Measurements from ENCODE around the gene UCKL1.
A peak's percentile ranks its signal among the peaks of the same experiment; 100 is the strongest.
"Not testable (repeated sequence)": the region's sequence is repeated elsewhere in the genome, so short reads cannot be mapped to it uniquely, and the experiment has no call there.

Gene UCKL1

DNA sequence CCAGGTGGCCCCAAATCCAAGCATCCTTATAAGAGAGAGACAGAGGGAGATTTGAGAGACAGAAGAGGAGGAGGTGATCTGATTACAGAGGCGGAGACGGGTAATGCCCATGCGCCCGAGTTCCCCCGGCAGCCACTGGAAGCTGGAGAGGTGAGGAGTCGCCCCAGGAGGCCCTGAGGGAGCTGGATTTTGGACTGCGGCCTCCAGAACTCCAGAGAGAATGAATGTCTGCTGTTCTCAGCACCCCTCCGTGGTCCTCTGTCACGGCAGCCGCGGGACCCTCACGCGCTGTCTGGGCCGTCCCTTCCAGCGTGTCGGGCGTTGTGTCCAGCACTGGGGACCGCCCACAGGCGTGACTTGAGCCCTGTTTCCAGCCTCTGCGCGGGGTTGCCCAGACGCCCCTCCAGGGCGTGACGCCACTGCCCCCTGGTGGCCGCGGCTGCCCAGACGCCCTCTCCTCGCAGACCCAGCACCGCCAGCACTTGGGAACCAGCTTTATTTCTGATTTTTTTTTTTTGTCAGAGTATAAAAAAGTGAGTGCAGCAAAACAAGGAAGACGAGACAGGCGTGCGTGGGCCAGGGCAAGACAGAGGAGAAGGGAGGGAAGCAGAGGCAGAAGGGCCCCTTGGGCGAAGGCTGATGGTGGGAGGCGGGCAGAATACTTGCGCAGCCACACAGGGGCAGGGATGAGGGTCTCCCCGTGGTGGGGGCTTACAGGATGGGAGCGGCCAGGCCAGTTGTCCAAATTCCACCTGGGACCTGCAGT lies 17.6 kb upstream of the UCKL1 start:
- peak; percentile 88 for DNase-seq (ENCODE audit: extremely low spot score)
- POLR2A ChIA-PET, result interaction anchor here (0.7 to 1.4 kb wide), 4 partner anchors 15 to 109 kb away, joined by 3 to 4 read pairs (median 3); partner anchors contain the start of genes TCEA2, TPD52L2 and UCKL1
- CTCF ChIA-PET, result interaction anchor here (0.5 to 1.3 kb wide), 7 partner anchors 15 to 436 kb away, joined by 3 to 4 read pairs (median 3); no protein-coding TSS in a partner anchor
- TF ChIP-seq ARNT (IDR thresholded peaks at IDR 0.05) (peak; percentile 95), FOXA1 (IDR thresholded peaks at IDR 0.05) (no peak)
- TF ChIP-seq, protein P1, sequence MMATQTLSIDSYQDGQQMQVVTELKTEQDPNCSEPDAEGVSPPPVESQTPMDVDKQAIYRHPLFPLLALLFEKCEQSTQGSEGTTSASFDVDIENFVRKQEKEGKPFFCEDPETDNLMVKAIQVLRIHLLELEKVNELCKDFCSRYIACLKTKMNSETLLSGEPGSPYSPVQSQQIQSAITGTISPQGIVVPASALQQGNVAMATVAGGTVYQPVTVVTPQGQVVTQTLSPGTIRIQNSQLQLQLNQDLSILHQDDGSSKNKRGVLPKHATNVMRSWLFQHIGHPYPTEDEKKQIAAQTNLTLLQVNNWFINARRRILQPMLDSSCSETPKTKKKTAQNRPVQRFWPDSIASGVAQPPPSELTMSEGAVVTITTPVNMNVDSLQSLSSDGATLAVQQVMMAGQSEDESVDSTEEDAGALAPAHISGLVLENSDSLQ (IDR thresholded peaks at IDR 0.05), result no peak

- CTCF ChIA-PET, result interaction anchor here (1.0 to 1.3 kb wide), 3 partner anchors 18 to 435 kb away, joined by 3 read pairs; no protein-coding TSS in a partner anchor
- DNase-seq (ENCODE audit: extremely low spot score), result no peak
- TF ChIP-seq FOXK2 (IDR thresholded peaks at IDR 0.05) (no peak), FOXA1 (IDR thresholded peaks at IDR 0.05) (no peak), NFRKB (IDR thresholded peaks at IDR 0.05) (no peak), LEF1 (IDR thresholded peaks at IDR 0.05; ENCODE audit: borderline replicate concordance) (no peak), TARDBP (IDR thresholded peaks at IDR 0.05) (no peak)
- POLR2A ChIA-PET, result interaction anchor here (1.0 to 1.4 kb wide), 3 partner anchors 15 to 90 kb away, joined by 3 to 4 read pairs (median 3); partner anchors contain the start of genes TCEA2 and UCKL1
Observed at GRCh38 chr20:63973160-63973479, 16.9 kb upstream of the UCKL1 start.

DNA sequence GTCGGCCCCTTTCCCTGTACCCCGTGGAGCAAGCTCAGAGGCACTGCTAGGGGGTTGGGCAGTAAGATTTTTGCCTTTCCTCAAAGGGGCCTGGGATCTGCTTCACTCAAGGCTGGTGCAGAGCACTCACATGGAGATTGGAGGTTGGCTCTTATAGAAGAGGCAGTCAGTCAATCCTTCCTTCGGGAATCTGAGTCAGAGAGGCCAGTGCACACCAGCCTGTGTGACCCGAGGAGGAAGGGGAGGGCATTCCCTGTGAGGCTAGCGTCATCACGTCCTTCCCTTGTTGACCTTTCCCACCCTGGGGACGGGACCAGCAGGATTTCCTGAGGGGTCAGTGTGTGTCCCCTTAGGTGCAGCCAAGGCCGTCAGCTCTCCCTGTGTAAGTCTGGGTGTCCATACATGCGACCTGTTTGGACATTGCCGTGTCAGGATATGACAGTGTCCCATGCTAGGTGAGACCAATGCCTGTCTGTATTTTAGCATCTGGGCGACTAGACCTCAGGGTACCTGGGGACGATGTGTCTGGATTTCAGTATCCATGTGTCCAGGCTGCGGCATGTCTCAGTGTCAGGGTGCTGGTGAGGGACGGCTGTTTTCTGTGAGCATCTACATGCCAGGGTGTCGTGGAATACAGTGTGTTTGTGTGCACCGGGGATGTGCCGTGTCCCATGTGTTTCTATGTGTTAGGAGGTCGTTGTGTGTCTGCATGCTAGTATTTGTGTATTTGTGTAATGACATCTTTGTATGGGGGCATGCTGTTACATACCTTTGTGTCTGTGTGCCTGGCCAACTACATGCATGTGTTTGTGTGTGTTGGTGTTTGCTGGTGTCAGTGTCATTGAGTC lies 16.3 kb upstream of the UCKL1 start:
- CTCF ChIA-PET, result interaction anchor here (0.7 to 1.1 kb wide), 2 partner anchors 17 to 21 kb away, joined by 3 read pairs; no protein-coding TSS in a partner anchor
- POLR2A ChIA-PET, result no interaction called here

DNA sequence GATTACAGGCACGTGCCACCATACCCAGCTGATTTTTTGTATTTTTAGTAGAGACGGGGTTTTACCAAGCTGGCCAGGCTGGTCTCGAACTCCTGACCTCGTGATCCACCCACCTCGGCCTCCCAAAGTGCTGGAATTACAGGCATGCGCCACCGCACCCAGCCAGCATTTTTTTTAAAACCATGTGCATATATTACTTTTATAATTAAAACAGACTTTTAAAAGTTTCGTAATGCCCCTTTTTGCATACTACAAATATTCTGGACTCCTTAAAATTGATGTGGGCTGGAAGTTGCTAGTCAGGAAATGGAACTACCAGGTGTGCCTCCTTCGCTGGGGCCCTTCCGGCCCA lies 15.7 kb upstream of the UCKL1 start:
- POLR2A ChIA-PET, result not testable (repeated sequence)

More for the DNA sequence above, 16.3 kb upstream of the UCKL1 start:
- no peak for DNase-seq (ENCODE audit: extremely low spot score)
- TF ChIP-seq TARDBP (IDR thresholded peaks at IDR 0.05) (no peak), ELF4 (IDR thresholded peaks at IDR 0.05) (no peak), ZNF384 (IDR thresholded peaks at IDR 0.05) (no peak), SP1 (IDR thresholded peaks at IDR 0.05) (no peak), FOXA1 (IDR thresholded peaks at IDR 0.05) (no peak), HDGF (IDR thresholded peaks at IDR 0.05; ENCODE audit: borderline replicate concordance) (no peak), CTBP1 (IDR thresholded peaks at IDR 0.05; ENCODE audit: borderline replicate concordance) (no peak), LEF1 (IDR thresholded peaks at IDR 0.05; ENCODE audit: borderline replicate concordance) (no peak), BHLHE40 (IDR thresholded peaks at IDR 0.05; ENCODE audit: borderline replicate concordance) (no peak)

GRCh38 chr20:63970714-63971431 lies 14.7 kb upstream of the UCKL1 start:
- TF ChIP-seq ZNF384 (IDR thresholded peaks at IDR 0.05) (peak; percentile 36; the same call in 1 of the 2 replicates), FOXK2 (IDR thresholded peaks at IDR 0.05) (no peak)
- POLR2A ChIA-PET, result interaction anchor here (1.0 kb wide), 1 partner anchor 344 kb away, joined by 3 read pairs; the partner anchor contains the start of gene GMEB2
- no peak for DNase-seq (ENCODE audit: extremely low spot score)
- CTCF ChIA-PET, result no interaction called here

More for the DNA sequence above, 15.7 kb upstream of the UCKL1 start:
- CTCF ChIA-PET, result interaction anchor here (0.7 kb wide), 1 partner anchor 20 kb away, joined by 3 read pairs; no protein-coding TSS in a partner anchor
- not testable (repeated sequence) for DNase-seq (ENCODE audit: extremely low spot score)

GRCh38 chr20:63969838-63970713 lies 13.9 kb upstream of the UCKL1 start, which contains the start of gene ZNF512B:
Gene ZNF512B, minus strand, starts transcription at chr20:63969930. Its CDS starts 1,980 bp downstream, at chr20:63967950.
- TF ChIP-seq, protein P1 (IDR thresholded peaks at IDR 0.05), result no peak
- TF ChIP-seq BHLHE40 (IDR thresholded peaks at IDR 0.05; ENCODE audit: borderline replicate concordance) (no peak), CTBP1 (IDR thresholded peaks at IDR 0.05; ENCODE audit: borderline replicate concordance) (no peak), FOXM1 (IDR thresholded peaks at IDR 0.05; ENCODE audit: borderline replicate concordance) (no peak), ELF4 (IDR thresholded peaks at IDR 0.05) (no peak), NFRKB (IDR thresholded peaks at IDR 0.05) (no peak), FOXK2 (IDR thresholded peaks at IDR 0.05) (no peak), LEF1 (IDR thresholded peaks at IDR 0.05; ENCODE audit: borderline replicate concordance) (no peak), ZNF384 (IDR thresholded peaks at IDR 0.05) (no peak), ARNT (IDR thresholded peaks at IDR 0.05) (no peak), FOXA1 (IDR thresholded peaks at IDR 0.05) (no peak), HDGF (IDR thresholded peaks at IDR 0.05; ENCODE audit: borderline replicate concordance) (no peak), L3MBTL2 (conservative IDR thresholded peaks at IDR 0.05) (no peak), TARDBP (IDR thresholded peaks at IDR 0.05) (no peak), SUZ12 (IDR thresholded peaks at IDR 0.05) (no peak), SP1 (IDR thresholded peaks at IDR 0.05) (no peak)
- CTCF ChIA-PET, result no interaction called here
- peak; percentile 88 for DNase-seq (ENCODE audit: extremely low spot score)
- POLR2A ChIA-PET, result interaction anchor here (1.0 kb wide), 1 partner anchor 343 kb away, joined by 3 read pairs; the partner anchor contains the start of gene GMEB2
